GM12873 (cell line): ENCODE data around the gene CNNM1.

Experiments
- CTCF ChIP-seq: IDR thresholded peaks from 2 replicates; pipeline ENCODE4 v1.5.1; 2012; ENCODE audit warnings: low read depth, mild to moderate bottlenecking, moderate library complexity, low read length, control low read depth; ENCODE audit not compliant: insufficient read depth; ENCODE audit errors: missing control alignments

The CNNM1 gene

GRCh38 chr10:99337901-99338300 is 8.7 kb downstream of the CNNM1 start:
- TF ChIP-seq CTCF: no peak

- TF ChIP-seq CTCF: no peak
These were observed 9.9 kb downstream of the CNNM1 start for GRCh38 chr10:99339077-99339476.

GRCh38 chr10:99339563-99340047 is 10.4 kb downstream of the CNNM1 start:
- TF ChIP-seq CTCF: no peak

- TF ChIP-seq CTCF: no peak
These were observed 11.5 kb downstream of the CNNM1 start for GRCh38 chr10:99340650-99341049.

- TF ChIP-seq CTCF: no peak
These were observed 12.1 kb downstream of the CNNM1 start for GRCh38 chr10:99341248-99341647.

GRCh38 chr10:99341860-99342490 is 12.8 kb downstream of the CNNM1 start:
- TF ChIP-seq CTCF: no peak

- no peak for TF ChIP-seq CTCF
These were observed 14.1 kb downstream of the CNNM1 start for GRCh38 chr10:99343262-99343661.
